Uterus (tissue), 4 donors: Measurements from ENCODE around the gene ALG14. TPM values are rescaled to one million over a fixed set of nuclear protein-coding genes. Genes with fewer than 3 reads are reported as not detected.

Source experiments
- DNase-seq, 2 donors: peaks; one replicate each; pipeline ENCODE4 v3.0.0-alpha.2; 2019 to 2020
- H3K27ac ChIP-seq, 2 donors: fragments of 200-600 bp; sonication (generic); 1 replicate in 1 of 2; 2 replicates in 1 of 2; pipeline ENCODE4 v1.5.1; 2016 to 2018
- H3K27me3 ChIP-seq, 2 donors: fragments of 200-600 bp; sonication (generic); one replicate each; pipeline ENCODE4 v1.5.1; 2018 to 2019; ENCODE audit warnings: control low read depth in 1 of 2
- H3K36me3 ChIP-seq, 2 donors: fragments of 200-600 bp; sonication (generic); one replicate each; pipeline ENCODE4 v1.5.1; 2019; ENCODE audit warnings: control low read depth in 1 of 2
- H3K4me1 ChIP-seq, 2 donors: fragments of 200-600 bp; sonication (generic); one replicate each; pipeline ENCODE4 v1.5.1; 2018 to 2019; ENCODE audit warnings: control low read depth in 1 of 2
- H3K4me3 ChIP-seq, 2 donors: fragments of 200-600 bp; sonication (generic); 1 replicate in 1 of 2; 2 replicates in 1 of 2; pipeline ENCODE4 v1.5.1; 2018 to 2019; ENCODE audit warnings: mild to moderate bottlenecking in 1 of 2
- H3K9me3 ChIP-seq, 2 donors: fragments of 200-600 bp; sonication (generic); one replicate each; pipeline ENCODE4 v1.5.1; 2019; ENCODE audit warnings: control low read depth in 1 of 2
- CTCF ChIP-seq, 4 experiments: fragments of 200-600 bp in 2 of 4; fragments of 450-650 bp in 2 of 4; sonication (generic) in 2 of 4; IDR thresholded peaks; one replicate each; pipeline ENCODE4 v1.5.1; 2016 to 2019; ENCODE audit warnings: antibody characterized with exemption in 4 of 4, mild to moderate bottlenecking in 2 of 4, moderate library complexity in 1 of 4
- POLR2A ChIP-seq, 2 donors: fragments of 450-650 bp; IDR thresholded peaks; one replicate each; pipeline ENCODE4 v1.6.1; 2016; ENCODE audit warnings: antibody characterized with exemption in 2 of 2, mild to moderate bottlenecking in 1 of 2, moderate library complexity in 1 of 2
- intact Hi-C: fragments of 100-400 bp; cut with DNase I; formaldehyde crosslinking; loops from one replicate; pipeline ENCODE4 v1.15.1; 2023; ENCODE audit warnings: low total_unique reads
- total RNA-seq, 4 donors: library from RNA; depleted of rRNA in 3 of 4; stranded (reverse); fragments of >200 nt in 3 of 4; gene quantifications; one replicate each; pipeline versions ENCODE4 v1.1.0 to v1.2.4, GENCODE V29; 2014 to 2023
- donor health status: DM: yes; HTN: yes; CAD: no.

ALG14 gene
- total RNA-seq, 4 donors from 2014 or later: 0.51 to 6.7 (median 1.6) TPM

DNA sequence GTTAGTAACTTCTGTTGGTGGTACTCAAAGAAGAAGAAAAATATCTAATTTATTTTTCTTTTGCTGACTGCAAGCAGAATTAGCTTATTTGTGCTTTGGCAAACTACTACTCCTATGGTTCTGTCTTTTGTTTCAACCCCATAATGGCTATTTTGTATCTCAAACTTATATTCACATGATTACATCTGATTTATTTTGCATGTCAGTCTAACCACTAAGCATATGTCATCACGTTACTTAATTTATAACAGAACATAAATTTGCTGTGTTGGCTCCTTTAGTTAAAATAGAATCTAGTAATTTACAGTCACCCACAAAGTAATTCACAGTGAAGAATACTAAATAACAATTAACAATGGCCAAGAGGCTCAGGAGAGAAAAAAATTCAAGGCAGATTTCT lies 106.7 kb downstream of the ALG14 start:
- intact Hi-C loops: no loop called here
- Histone ChIP-seq H3K4me1 (no peaks in the 10 kb centered on the region), H3K27me3 (no peaks in the 10 kb centered on the region), H3K27ac (peak overlapping the region; percentile 24 to 52), H3K9me3 (no peaks in the 10 kb centered on the region), H3K36me3 (no peaks in the 10 kb centered on the region), H3K4me3 (no peak overlapping the region)
- TF ChIP-seq CTCF (IDR thresholded peaks at IDR 0.05) (no peak), POLR2A (IDR thresholded peaks at IDR 0.05) (no peak)
- DNase-seq: no peak

DNA sequence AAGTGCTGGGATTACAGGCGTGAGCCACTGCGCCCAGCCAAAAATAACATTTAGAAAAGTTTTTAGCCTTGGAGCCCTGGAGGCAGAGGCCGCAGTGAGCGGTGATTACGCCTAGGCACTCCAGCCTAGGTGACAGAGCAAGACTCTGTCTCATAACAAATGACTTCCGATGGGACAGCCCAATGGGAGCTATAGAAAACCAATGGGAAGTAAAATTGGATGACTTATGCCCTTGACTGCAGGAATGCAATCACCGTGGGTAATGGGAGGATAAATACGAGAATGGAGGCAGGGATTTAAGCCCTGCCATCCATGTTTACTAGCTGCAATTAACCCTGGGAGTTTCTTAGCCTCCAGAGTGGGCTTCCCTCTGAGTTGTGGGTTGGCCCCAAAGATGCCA lies 108.9 kb downstream of the ALG14 start:
- no peak for DNase-seq
- intact Hi-C loops: no loop called here
- Histone ChIP-seq H3K36me3 (no peaks in the 10 kb centered on the region), H3K4me1 (no peaks in the 10 kb centered on the region), H3K4me3 (no peak overlapping the region), H3K27me3 (no peaks in the 10 kb centered on the region), H3K9me3 (no peaks in the 10 kb centered on the region), H3K27ac (peak overlapping the region; percentile 86 to 97)
- no peak for TF ChIP-seq CTCF (IDR thresholded peaks at IDR 0.05)
- TF ChIP-seq POLR2A (IDR thresholded peaks at IDR 0.05): no peak

DNA sequence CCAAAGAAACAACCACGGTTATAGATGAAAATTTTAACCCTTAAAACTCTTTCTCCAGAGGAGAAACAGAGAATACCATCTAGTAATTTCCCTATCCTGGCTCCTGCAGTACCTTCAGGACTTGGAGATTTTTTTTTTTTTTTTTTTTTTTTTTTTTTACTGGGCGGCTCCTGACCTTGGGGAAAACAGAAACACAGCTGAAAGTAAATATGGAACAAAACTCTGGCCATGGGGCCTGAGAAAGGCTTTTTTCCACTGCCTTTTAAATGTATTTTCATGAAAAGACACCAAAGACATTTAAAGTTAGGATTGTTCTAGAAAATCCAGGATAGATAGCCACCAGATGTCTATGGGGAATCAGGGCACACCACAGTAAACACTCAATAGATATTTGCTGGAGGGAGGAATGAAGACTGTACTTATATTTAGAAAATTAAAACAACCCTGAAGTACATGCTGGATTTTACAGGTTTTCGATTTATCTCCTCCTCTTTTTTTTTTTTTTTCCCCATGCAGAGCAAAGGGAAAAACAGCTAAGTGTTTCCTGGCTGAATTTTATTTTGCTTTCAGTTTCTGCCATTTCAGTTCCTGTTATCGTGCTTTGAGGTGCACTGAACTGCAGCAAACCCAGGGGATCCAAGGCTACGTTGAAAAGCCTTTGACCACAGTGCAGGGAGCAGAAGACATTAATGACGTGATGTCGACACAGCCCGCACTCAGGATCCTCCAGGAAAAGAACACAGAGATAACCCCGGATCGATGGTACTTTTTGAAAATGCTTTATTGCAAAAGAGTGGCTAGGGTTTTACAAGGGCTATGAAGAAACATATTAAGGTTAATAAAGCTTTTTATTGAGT lies 110.1 kb downstream of the ALG14 start:
- peak overlapping the region; percentile 86 to 97 for H3K27ac ChIP-seq
- no peaks in the 10 kb centered on the region for H3K27me3 ChIP-seq
- H3K9me3 ChIP-seq: no peaks in the 10 kb centered on the region
- peak; percentile 40 to 60 for DNase-seq
- H3K4me3 ChIP-seq: peak overlapping the region; percentile 35 to 36
- no peaks in the 10 kb centered on the region for H3K4me1 ChIP-seq
- intact Hi-C loops: no loop called here
- no peaks in the 10 kb centered on the region for H3K36me3 ChIP-seq
- no peak for TF ChIP-seq CTCF (IDR thresholded peaks at IDR 0.05)
- TF ChIP-seq POLR2A (IDR thresholded peaks at IDR 0.05): no peak

- Histone ChIP-seq H3K27ac (peak overlapping the region; percentile 86 to 97), H3K9me3 (no peaks in the 10 kb centered on the region), H3K36me3 (no peaks in the 10 kb centered on the region), H3K4me3 (no peak overlapping the region), H3K4me1 (no peaks in the 10 kb centered on the region), H3K27me3 (no peaks in the 10 kb centered on the region)
- DNase-seq: no peak
- TF ChIP-seq POLR2A (IDR thresholded peaks at IDR 0.05) (no peak), CTCF (IDR thresholded peaks at IDR 0.05) (no peak)
- intact Hi-C loops: no loop called here
Observed at GRCh38 chr1:94961988-94962387, 110.8 kb downstream of the ALG14 start.

DNA sequence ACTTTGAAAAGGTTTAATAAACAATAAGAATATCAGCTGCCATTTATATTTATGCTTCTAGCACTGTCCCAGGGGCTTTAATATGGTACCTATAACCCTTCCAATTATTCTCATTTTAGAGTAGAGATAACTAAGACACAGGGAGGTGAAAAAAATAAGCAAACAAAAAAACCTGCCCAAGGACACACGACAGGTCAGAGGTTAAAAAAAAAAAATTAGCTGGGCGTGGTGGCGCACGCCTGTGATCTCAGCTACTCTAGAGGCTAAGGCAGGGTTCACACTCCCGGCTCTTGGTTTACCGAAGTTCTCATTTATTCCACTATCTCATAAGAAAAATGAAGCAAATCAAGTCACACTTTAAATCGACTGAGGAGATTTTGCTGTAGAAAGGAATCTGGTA lies 111.2 kb downstream of the ALG14 start:
- TF ChIP-seq CTCF (IDR thresholded peaks at IDR 0.05) (no peak), POLR2A (IDR thresholded peaks at IDR 0.05) (no peak)
- Histone ChIP-seq H3K27me3 (no peaks in the 10 kb centered on the region), H3K4me3 (no peak overlapping the region), H3K4me1 (no peaks in the 10 kb centered on the region), H3K9me3 (no peaks in the 10 kb centered on the region), H3K27ac (peak overlapping the region in 1 of 2 donors; percentile 97), H3K36me3 (no peaks in the 10 kb centered on the region)
- intact Hi-C loops: no loop called here
- no peak for DNase-seq
